HS-5 (cell line): ENCODE results near the gene AOPEP.

Experiments used
- DNase-seq: peaks from one replicate; pipeline ENCODE4 v3.0.0-alpha.2; 2012; ENCODE audit warnings: low read depth

The AOPEP gene

GRCh38 chr9:94767331-94768072, 41.0 kb downstream of the AOPEP start:
- no peak for DNase-seq

- DNase-seq: no peak
These were observed 42.3 kb downstream of the AOPEP start for GRCh38 chr9:94768766-94769165.

GRCh38 chr9:94770334-94770733, 43.8 kb downstream of the AOPEP start:
- DNase-seq: no peak

- no peak for DNase-seq
These were observed 44.6 kb downstream of the AOPEP start for GRCh38 chr9:94771096-94771495.

- no peak for DNase-seq
These were observed 45.6 kb downstream of the AOPEP start for GRCh38 chr9:94772144-94772543.

GRCh38 chr9:94772639-94773303, 46.3 kb downstream of the AOPEP start:
- no peak for DNase-seq

GRCh38 chr9:94773655-94774054, 47.2 kb downstream of the AOPEP start:
- DNase-seq: no peak

GRCh38 chr9:94778013-94778412, 51.5 kb downstream of the AOPEP start:
- no peak for DNase-seq

GRCh38 chr9:94779031-94779430, 52.5 kb downstream of the AOPEP start:
- no peak for DNase-seq

GRCh38 chr9:94779693-94780290, 53.3 kb downstream of the AOPEP start:
- DNase-seq: no peak

- no peak for DNase-seq
These were observed 54.0 kb downstream of the AOPEP start for GRCh38 chr9:94780516-94780950.

- no peak for DNase-seq
These were observed 56.0 kb downstream of the AOPEP start for GRCh38 chr9:94782355-94783101.

GRCh38 chr9:94783102-94783682, 56.7 kb downstream of the AOPEP start:
- DNase-seq: peak; percentile 35

GRCh38 chr9:94783928-94784327, 57.4 kb downstream of the AOPEP start:
- DNase-seq: no peak

- DNase-seq: no peak
These were observed 59.0 kb downstream of the AOPEP start for GRCh38 chr9:94785215-94786169.

- no peak for DNase-seq
These were observed 60.1 kb downstream of the AOPEP start for GRCh38 chr9:94786586-94786985.

- no peak for DNase-seq
These were observed 60.8 kb downstream of the AOPEP start for GRCh38 chr9:94787266-94787665.

GRCh38 chr9:94788570-94789105, 62.1 kb downstream of the AOPEP start:
- no peak for DNase-seq

GRCh38 chr9:94791435-94791834, 64.9 kb downstream of the AOPEP start:
- DNase-seq: no peak

GRCh38 chr9:94792511-94792910, 66.0 kb downstream of the AOPEP start:
- DNase-seq: no peak
